A549 treated with DMSO at 1 μM for 4 hours (cell line): Measurements from ENCODE around the gene CCND1. TPM values are rescaled to one million over a fixed set of nuclear protein-coding genes. Genes with fewer than 3 reads are reported as not detected.

Experiments used
- total RNA-seq: library from RNA; stranded (reverse); fragments of 200-300 nt; extraction: Qiagen RNA extraction; gene quantifications from 5 replicates; pipeline ENCODE4 v1.2.3, GENCODE V29; 2022; ENCODE audit warnings: low read depth

CCND1 gene
- total RNA-seq: 183 to 237 TPM (median 227 TPM) in 5 replicates

DNA sequence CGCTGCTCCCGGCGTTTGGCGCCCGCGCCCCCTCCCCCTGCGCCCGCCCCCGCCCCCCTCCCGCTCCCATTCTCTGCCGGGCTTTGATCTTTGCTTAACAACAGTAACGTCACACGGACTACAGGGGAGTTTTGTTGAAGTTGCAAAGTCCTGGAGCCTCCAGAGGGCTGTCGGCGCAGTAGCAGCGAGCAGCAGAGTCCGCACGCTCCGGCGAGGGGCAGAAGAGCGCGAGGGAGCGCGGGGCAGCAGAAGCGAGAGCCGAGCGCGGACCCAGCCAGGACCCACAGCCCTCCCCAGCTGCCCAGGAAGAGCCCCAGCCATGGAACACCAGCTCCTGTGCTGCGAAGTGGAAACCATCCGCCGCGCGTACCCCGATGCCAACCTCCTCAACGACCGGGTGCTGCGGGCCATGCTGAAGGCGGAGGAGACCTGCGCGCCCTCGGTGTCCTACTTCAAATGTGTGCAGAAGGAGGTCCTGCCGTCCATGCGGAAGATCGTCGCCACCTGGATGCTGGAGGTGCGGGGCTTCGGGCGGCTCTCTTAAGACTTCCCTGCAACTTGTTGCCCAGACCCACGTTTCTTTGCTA, at the start of gene CCND1:
Gene CCND1 (plus strand): TSS at position 162 of the 587 bp plus-strand sequence. CDS start 158 bp downstream, at position 320.

DNA sequence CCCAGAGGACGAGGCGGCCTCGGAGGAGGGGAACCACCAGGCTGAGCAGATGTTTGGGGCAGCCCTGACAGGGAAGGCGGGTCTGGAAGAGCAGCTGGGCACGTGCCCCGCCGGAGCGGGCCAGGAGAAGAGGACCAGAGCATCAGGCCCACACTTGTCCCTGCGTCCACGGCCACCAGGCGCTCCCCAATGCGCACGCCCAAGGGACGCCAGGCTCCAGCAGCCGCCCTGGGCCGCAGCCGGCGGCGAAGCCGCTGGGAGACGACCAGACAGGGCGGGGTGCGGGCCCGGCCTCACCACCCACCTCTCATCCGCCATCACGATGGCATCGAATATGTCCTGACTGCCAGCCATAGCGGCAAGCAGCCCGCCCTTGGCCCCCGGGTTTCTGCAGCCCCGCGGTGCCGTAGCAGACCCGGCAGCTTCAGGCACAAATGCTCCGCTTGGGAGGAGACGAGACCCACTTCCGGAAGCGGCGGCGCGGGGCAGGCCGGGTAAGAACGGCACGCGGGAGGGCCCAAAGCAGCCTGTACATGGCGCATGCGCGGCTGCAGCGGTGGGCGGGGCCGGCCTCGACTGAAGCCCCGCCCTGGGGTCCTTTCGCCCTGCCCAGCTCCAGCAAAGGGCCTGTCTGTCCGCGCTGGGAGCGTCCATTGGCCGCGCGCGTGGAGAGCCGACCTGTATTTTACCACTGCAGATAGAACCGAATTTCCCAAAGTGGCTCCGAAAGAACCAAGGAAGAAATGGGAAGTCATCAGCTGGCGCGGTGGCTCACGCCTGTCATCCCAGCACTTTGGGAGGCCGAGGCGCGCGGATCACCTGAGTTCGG, 34.1 kb downstream of the CCND1 start, which contains the start of gene LTO1:
Gene LTO1 (minus strand): TSS at position 468 of the 829 bp plus-strand sequence. CDS start 114 bp downstream, at position 354.

Other genes starting within 250 kb of the CCND1 start
- gene LINC01488, start 159.5 kb upstream of the CCND1 start, total RNA-seq: 0.07 to 0.10 TPM in 2 of 5 replicates, not detected in the others
- 30.2 to 37.9 TPM (median 32.3 TPM) in 5 replicates for gene LTO1, start 34.2 kb downstream of the CCND1 start, total RNA-seq
- 0.08 to 0.11 TPM in 2 of 5 replicates, not detected in the others for gene FGF19, start 62.9 kb downstream of the CCND1 start, total RNA-seq
- not detected in 5 replicates for gene FGF4, start 134.2 kb downstream of the CCND1 start, total RNA-seq
- not detected in 5 replicates for gene FGF3, start 178.3 kb downstream of the CCND1 start, total RNA-seq